Cortex of kidney (tissue), 1 donor: ENCODE results near the gene RASA3.
"Not testable (repeated sequence)": the region's sequence is repeated elsewhere in the genome, so short reads cannot be mapped to it uniquely, and the experiment has no call there.

Experiments used
- DNase-seq: peaks from one replicate; lab custom pipeline; 2025; lab: John Stamatoyannopoulos, UW

RASA3 gene

DNA sequence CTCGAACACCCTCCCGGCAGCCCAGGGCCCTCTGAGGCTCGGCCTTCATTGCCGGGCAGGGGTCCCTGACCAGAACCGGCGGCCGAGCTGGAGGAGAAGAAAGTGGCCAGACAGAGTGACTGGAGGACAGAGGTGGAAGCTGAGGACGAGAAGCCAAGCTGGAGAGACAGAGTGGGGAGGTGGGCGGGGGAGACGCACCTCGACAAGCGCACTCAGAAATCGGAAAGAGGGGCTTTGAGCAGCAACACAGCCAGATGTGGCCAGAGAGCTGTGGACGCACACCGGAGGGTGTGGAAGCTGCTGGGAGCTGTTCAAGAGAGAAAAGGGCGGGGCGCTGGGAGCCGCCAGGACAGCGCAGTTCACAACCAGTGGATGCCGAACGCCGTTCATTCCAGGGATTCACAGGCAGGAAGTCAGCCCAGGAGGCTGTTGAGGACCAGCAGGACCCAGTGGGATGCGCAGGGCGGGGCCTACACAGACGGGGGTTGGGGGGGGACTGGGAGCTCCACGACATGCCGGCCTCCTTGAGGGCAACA, 130.3 kb downstream of the RASA3 start:
- DNase-seq = no peak

DNA sequence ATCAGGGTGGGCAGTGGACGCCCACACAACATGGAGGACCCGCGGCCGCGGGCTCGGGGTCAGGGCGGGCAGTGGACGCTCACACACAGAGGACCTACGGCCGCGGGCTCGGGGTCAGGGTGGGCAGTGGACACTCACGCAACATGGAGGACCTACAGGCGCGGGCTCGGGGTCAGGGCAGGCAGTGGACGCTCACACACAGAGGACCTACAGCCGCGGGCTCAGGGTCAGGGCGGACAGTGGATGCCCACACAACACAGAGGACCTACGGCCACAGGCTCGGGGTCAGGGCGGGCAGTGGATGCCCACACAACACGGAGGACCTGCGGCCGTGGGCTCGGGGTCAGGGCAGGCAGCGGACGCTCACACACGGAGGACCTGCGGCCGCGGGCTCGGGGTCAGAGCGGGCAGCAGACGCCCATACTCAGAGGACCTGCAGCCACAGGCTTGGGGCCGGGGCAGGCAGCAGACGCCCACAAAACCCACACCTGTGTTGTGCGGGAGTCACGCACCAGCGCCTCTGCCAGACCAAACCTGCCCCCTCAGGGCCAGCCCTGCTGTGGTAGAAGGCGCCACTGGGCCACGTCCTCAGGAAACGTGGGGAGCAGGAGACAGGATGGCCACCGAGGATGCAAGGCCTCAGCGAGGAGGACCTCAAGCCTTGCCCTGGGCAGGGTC, 131.0 kb downstream of the RASA3 start:
- DNase-seq = no peak

DNA sequence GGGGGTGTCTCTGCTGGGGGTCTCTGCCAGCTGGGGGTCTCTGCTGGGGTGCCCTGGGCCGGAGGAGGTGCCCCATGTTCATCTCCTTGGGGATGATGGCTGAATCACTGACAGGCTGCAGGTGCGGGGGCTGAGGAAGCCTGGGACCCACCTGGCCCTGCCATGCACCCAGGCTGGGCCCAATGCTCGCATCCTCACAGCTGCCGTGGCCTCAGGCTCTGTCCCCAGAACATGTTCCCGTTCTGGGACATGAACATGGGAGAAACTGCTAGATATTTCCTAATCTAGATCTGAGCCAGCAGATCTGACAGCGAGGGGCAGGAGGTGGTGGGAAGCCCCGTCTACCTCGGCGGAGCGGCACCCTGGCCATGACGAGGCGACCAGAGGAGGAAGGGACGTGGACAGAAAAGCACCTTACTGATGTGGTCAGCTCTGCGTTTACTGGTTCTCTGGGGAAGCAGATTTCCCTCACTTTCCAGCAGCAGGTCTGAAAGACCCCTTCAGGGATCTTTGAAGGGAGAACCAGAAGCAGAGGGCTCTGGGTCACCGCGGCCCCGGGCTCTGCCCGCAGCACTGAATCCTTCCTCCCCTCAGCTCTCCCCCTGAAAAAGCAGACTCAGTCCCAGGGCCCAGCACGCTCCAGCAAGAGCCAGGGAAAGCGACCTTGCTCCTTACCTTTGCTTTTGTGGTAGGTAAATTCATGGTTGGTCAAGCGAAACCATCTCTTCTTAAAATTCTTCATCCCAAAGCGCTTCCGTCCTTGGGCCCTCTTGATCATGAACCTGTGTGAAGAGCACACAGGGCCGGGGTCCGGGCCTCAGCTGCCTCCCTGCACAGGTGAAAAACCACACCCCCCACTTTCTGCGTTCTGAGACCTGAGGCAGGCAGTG, 132.0 kb downstream of the RASA3 start:
- DNase-seq = no peak

GRCh38 chr13:113999618-113999910, 132.9 kb downstream of the RASA3 start:
- DNase-seq = no peak

GRCh38 chr13:113998781-113999617, 133.4 kb downstream of the RASA3 start:
- no peak for DNase-seq

GRCh38 chr13:113997845-113998751, 134.3 kb downstream of the RASA3 start:
- no peak for DNase-seq

DNA sequence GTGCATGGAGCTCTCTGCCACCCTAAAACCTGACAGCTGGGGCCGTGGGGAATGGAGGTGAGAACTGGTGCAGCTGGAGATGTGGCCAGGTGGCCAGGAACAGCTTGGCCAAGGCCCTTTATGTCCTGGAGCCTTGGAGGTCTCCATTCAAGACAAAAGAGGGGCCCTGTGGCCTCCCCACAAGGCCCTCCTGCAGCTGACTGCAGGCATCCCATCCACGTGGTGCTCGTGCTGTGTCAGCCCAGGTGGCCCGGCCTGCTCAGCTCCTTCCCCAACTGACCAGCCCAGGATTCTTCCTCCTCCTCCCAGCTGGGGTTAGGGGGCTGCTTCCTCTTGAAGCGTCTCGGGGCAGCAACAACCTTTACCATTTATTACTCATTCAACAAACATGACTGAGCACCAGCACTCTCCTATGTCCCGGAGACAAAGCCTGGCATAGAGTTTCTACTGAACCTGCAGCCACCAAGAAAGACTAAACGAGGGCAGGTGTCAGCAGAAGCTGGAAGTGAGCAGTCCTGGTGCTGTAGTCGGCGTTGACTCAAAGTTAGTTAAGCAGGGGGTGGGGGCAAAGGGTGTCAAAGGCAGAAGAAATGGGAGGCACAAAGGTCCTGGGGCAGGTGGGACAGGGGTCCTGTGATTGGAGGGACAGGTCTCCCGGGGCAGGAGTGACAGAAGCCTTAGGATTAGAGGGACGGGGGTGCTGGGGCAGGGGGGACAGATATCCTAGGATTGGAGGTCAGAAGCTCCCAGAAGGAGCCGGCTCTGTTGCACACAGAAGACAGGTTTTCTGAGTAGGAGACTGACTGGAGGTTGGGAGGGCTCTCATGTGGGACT, 135.3 kb downstream of the RASA3 start:
- DNase-seq = no peak

DNA sequence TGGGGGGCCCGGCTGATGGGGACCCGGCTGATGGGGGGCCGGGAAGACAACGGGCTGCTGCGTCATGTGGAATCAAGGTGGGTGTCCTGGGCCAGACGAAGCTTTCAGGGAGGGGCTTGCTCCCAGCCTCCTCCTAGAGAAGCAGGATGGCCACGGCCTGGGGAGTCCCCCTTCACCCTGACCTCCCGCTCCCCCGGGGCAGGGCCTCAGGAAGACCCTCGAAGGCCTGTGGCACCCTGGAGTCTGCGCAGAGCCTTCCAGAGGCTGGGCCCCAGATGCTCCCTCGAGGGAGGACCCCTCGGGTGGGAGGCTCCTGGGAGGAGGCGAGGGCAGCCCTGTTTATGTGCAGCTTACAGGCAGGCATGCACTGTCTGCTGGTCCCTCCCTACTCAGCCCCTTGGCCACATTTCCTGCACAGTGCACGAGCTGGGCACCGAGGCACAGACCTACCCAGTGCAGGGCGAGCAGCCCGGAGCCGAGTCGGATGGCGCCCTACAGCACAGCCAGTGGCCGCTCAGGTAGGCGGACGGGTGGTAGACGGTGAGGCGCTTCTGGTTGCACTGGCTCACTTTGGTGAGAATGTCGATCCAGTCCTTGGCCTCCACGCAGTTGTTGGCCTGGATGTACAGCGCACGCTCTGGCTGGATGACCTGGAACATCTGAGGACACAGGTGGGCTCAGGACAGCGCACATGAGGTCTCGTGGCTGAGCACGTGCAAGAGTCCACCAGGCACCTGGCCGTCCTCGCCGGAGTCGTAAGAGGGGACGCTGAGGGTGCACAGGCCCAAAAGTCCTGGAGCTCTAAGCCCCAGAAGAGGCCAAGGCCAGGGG, 136.1 kb downstream of the RASA3 start:
- no peak for DNase-seq

- DNase-seq = no peak
Measured at GRCh38 chr13:113995051-113995601, 137.3 kb downstream of the RASA3 start.

DNA sequence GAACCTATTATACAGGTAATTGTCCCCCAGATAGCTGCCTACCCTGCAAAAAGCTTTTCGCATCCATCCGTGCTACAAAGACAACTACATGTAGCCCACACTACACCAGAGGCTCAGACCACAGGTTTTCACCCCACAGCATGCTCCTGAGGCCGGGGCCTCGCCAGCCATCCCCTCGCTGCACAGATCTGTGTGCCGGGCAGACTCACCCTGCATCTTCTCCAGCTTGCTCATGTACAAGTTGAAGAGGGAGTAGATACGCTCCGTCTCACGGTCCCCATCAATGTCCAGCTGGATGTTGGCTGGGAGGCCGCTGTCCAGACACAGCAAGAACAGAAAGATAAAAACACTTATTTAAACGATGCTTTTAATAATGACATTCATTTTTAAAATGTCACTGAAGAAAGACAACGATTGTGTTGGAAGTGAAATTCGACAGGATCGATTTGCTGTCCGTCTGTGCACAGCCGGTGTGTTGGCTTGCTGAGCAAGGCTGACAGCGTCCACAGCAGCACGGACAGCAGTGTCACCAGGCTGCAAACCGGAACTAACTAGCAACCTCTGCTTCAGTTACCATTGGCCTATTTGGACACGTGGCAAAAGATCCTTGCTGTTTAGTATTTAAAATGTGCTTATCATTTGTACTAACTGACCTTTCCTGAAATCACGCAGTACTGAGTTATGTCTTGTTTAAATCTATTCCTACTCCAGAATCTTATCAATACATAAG, 140.0 kb downstream of the RASA3 start:
- no peak for DNase-seq

GRCh38 chr13:113991676-113992179, 140.7 kb downstream of the RASA3 start:
- no peak for DNase-seq

DNA sequence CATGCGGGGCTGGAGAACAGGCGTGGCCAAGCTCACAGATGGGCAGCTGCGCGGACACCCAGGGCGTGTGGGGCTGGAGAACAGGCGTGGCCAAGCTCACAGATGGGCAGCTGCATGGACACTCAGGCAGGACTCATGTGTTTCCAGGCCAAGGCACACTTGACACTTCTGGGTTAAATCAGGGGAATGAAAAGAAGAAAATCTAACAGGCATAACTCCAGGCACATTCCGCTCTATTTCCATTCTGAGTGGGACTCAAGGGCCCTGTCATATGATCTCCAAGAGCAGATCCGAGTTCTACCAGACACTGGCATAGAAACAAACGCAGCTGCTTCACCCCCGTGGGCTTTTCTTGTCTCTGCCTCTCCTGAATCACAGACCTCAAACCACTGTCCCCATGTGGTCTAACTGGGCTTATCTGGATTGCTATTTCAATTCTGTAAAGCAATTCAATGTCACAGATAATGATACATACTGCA, 141.2 kb downstream of the RASA3 start:
- DNase-seq = no peak

DNA sequence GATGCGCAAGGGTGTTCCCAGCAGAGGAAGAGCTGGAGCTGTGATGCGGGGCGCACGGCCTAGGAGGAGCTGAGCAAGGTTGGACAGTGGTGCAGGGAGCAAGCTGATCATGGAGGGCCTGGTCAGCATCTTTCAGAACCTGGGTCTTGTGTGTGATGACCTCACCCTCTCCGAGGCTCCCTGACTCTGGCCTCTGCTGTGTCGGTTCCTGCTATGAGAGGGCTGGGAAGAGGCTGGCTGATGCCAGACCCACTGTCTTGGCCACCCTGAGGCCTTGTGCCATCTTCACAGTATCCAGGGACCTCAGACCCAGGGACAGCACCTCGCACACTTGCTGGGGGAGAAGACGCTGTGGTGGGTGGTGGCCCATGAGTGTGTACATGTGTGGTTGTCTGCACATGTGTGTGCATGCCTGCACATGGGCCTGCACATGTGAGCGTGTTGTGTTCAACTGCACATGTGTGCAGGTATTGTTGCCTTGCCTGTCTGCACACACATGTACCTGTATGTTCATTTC, 142.0 kb downstream of the RASA3 start:
- no peak for DNase-seq

- DNase-seq = no peak
Measured at GRCh38 chr13:113989585-113990300, 142.7 kb downstream of the RASA3 start.

DNA sequence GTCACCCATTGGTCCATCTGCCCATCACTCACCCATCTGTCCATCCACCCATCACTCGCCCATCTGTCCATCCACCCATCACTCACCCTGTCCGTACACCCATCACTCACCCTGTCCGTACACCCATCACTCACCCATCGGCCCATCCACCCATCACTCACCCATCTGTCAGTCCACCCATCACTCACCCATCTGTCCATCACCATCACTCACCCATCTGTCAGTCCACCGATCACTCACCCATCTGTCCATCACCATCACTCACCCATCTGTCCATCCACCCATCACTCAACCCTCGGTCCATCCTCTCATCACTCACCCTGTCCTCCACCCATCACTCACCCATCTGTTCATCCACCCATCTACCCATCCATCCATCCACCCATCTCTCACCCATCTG, 143.6 kb downstream of the RASA3 start:
- DNase-seq = not testable (repeated sequence)

DNA sequence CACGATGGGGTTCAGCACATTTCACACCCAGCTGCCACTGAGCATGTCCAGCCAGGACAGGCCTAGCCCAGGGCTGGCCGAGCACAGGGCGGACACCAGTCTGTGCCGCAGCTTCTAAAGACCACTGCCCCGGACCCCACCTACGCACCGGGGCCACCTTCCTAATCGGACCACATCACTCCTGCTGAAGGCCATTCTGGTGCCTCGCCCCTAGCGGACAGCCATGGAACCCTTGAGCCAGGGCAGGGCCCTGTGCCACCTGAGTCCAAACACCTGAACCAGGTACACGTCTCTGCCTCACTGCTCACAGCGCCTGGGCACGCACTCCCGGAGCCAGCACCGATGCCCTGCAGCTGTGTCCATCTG, 150.1 kb downstream of the RASA3 start:
- DNase-seq = no peak

DNA sequence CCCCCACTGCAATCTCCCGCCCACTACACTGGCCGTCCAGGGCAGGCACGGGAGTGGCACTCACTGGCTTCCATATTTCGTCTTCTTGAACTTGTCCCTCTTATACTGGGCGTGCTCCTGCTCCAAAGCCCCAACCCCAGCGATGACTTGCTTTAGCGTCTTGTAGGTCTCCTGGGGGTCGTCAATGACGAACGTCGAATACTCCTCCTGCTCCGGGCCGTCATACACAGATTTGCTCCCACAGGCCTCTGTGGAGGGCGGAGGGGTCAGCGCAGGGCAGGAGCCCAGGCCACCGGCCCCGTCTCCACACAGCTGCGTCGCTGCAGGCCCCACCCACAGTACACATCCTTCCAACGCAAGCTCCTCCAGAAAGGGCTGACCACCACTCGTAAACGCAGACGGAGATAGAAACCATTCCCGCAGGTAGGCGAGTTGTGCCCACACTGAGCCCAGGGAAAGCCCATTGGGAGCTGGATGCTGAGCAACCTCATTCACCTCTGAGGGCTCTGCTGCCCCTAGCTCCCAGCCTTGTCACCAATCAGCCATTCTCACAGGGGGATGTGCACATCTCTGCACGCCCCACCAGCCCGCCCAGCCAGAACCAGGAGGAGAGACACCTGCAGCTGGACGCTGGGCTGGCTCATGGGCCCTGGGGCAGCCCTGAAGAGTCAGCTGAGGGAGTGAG, 150.7 kb downstream of the RASA3 start:
- DNase-seq = no peak
